ENCODE data around the gene GSDMA. TPM values are rescaled to one million over a fixed set of nuclear protein-coding genes. Genes with fewer than 3 reads are reported as not detected.

GSDMA gene
- total RNA-seq, 1 donor from 2014 or later: not detected

DNA sequence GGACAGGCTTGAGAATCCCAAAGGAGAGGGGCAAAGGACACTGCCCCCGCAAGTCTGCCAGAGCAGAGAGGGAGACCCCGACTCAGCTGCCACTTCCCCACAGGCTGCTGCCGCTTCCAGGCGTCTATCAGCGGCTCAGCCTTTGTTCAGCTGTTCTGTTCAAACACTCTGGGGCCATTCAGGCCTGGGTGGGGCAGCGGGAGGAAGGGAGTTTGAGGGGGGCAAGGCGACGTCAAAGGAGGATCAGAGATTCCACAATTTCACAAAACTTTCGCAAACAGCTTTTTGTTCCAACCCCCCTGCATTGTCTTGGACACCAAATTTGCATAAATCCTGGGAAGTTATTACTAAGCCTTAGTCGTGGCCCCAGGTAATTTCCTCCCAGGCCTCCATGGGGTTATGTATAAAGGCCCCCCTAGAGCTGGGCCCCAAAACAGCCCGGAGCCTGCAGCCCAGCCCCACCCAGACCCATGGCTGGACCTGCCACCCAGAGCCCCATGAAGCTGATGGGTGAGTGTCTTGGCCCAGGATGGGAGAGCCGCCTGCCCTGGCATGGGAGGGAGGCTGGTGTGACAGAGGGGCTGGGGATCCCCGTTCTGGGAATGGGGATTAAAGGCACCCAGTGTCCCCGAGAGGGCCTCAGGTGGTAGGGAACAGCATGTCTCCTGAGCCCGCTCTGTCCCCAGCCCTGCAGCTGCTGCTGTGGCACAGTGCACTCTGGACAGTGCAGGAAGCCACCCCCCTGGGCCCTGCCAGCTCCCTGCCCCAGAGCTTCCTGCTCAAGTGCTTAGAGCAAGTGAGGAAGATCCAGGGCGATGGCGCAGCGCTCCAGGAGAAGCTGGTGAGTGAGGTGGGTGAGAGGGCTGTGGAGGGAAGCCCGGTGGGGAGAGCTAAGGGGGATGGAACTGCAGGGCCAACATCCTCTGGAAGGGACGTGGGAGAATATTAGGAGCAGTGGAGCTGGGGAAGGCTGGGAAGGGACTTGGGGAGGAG, 52.5 kb downstream of the GSDMA start, which contains the start of gene CSF3:
Gene CSF3, plus strand, starts transcription at position 436 of the 993 bp plus-strand sequence. Its CDS starts 35 bp downstream, at position 471.
- peaks cover 12% of the 10 kb centered on the region for H3K4me1 Mint-ChIP-seq
- H3K36me3 Mint-ChIP-seq (ENCODE audit: low read depth): no peaks in the 10 kb centered on the region
- no peak for DNase-seq (ENCODE audit: low read depth, low spot score)
- no peaks in the 10 kb centered on the region for H3K9me3 Mint-ChIP-seq
- TF ChIP-seq, protein P1, sequence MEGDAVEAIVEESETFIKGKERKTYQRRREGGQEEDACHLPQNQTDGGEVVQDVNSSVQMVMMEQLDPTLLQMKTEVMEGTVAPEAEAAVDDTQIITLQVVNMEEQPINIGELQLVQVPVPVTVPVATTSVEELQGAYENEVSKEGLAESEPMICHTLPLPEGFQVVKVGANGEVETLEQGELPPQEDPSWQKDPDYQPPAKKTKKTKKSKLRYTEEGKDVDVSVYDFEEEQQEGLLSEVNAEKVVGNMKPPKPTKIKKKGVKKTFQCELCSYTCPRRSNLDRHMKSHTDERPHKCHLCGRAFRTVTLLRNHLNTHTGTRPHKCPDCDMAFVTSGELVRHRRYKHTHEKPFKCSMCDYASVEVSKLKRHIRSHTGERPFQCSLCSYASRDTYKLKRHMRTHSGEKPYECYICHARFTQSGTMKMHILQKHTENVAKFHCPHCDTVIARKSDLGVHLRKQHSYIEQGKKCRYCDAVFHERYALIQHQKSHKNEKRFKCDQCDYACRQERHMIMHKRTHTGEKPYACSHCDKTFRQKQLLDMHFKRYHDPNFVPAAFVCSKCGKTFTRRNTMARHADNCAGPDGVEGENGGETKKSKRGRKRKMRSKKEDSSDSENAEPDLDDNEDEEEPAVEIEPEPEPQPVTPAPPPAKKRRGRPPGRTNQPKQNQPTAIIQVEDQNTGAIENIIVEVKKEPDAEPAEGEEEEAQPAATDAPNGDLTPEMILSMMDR (conservative IDR thresholded peaks at IDR 0.05): no peak
- H3K27me3 Mint-ChIP-seq (ENCODE audit: low read depth): peaks cover 3% of the 10 kb centered on the region
- no peak within 1 kb of the TSS for H3K27ac Mint-ChIP-seq (ENCODE audit: unreplicated experiment)
- no peak within 1 kb of the TSS for H3K4me3 Mint-ChIP-seq

DNA sequence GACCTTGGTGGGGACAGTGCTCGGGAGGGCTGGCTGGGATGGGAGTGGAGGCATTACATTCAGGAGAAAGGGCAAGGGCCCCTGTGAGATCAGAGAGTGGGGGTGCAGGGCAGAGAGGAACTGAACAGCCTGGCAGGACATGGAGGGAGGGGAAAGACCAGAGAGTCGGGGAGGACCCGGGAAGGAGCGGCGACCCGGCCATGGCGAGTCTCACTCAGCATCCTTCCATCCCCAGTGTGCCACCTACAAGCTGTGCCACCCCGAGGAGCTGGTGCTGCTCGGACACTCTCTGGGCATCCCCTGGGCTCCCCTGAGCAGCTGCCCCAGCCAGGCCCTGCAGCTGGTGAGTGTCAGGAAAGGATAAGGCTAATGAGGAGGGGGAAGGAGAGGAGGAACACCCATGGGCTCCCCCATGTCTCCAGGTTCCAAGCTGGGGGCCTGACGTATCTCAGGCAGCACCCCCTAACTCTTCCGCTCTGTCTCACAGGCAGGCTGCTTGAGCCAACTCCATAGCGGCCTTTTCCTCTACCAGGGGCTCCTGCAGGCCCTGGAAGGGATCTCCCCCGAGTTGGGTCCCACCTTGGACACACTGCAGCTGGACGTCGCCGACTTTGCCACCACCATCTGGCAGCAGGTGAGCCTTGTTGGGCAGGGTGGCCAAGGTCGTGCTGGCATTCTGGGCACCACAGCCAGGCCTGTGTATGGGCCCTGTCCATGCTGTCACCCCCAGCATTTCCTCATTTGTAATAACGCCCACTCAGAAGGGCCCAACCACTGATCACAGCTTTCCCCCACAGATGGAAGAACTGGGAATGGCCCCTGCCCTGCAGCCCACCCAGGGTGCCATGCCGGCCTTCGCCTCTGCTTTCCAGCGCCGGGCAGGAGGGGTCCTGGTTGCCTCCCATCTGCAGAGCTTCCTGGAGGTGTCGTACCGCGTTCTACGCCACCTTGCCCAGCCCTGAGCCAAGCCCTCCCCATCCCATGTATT, 53.5 kb downstream of the GSDMA start:
- TF ChIP-seq, protein P1 (conservative IDR thresholded peaks at IDR 0.05): no peak
- Mint-ChIP-seq H3K4me3 (no peak overlapping the region), H3K36me3 (ENCODE audit: low read depth) (peaks cover 1% of the 10 kb centered on the region), H3K4me1 (peaks cover 12% of the 10 kb centered on the region), H3K9me3 (no peaks in the 10 kb centered on the region), H3K27ac (ENCODE audit: unreplicated experiment) (no peak overlapping the region), H3K27me3 (ENCODE audit: low read depth) (peaks cover 3% of the 10 kb centered on the region)
- DNase-seq (ENCODE audit: low read depth, low spot score): no peak

DNA sequence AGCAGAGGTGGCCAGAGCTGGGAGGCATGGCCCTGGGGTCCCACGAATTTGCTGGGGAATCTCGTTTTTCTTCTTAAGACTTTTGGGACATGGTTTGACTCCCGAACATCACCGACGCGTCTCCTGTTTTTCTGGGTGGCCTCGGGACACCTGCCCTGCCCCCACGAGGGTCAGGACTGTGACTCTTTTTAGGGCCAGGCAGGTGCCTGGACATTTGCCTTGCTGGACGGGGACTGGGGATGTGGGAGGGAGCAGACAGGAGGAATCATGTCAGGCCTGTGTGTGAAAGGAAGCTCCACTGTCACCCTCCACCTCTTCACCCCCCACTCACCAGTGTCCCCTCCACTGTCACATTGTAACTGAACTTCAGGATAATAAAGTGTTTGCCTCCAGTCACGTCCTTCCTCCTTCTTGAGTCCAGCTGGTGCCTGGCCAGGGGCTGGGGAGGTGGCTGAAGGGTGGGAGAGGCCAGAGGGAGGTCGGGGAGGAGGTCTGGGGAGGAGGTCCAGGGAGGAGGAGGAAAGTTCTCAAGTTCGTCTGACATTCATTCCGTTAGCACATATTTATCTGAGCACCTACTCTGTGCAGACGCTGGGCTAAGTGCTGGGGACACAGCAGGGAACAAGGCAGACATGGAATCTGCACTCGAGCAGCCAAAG, 54.7 kb downstream of the GSDMA start:
- no peak for DNase-seq (ENCODE audit: low read depth, low spot score)
- peaks cover 3% of the 10 kb centered on the region for H3K27me3 Mint-ChIP-seq (ENCODE audit: low read depth)
- H3K27ac Mint-ChIP-seq (ENCODE audit: unreplicated experiment): peak overlapping the region; percentile 43
- H3K4me1 Mint-ChIP-seq: peaks cover 12% of the 10 kb centered on the region
- no peak overlapping the region for H3K4me3 Mint-ChIP-seq
- TF ChIP-seq, protein P1 (conservative IDR thresholded peaks at IDR 0.05): no peak
- H3K36me3 Mint-ChIP-seq (ENCODE audit: low read depth): peaks cover 2% of the 10 kb centered on the region
- no peaks in the 10 kb centered on the region for H3K9me3 Mint-ChIP-seq

DNA sequence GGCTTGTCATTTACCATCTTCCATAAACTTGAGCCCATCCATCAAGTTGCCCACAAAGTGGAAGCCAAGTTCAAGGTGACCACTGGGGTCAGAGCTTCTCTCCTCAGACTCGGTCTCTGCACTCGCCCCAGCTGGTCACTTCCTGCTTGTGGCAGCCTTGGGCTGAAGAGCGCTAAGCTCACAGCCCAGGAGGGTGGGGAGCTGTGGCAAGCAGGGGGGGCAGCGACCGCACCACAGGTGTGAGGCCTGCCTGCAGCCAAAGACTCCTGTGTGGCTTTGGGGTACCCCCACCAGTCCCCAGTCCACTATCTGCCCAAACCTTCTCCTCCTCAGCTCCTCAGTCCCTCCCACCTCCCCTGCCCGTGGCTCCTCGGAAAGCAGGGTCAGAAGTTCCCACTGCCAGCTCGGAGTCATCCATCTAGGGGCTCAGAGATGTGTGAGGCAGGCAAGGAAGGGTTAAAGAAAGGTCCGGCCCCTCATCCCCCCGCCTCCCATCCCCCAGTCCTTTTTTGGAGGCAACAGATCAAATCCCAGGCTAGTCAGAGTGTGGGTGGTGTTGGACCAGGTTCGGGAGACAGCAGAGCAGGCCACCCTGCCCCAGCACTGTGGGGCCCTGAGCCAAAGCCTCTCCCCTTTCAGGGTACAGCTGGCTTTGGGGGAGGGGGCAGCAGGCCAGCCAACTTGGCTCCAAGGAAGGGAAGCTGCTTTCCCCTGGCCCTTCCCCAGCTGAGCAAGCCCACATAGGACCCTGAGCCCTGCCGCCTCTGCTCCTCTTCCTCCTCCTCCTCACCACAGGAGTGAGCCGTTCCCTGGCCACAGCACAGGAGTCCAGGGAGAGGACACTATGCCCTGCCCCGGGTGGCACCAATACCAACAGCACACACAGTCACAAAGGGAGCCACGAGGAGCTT, 55.7 kb downstream of the GSDMA start:
- Mint-ChIP-seq H3K27ac (ENCODE audit: unreplicated experiment) (peak overlapping the region; percentile 85), H3K4me3 (no peak overlapping the region), H3K36me3 (ENCODE audit: low read depth) (peaks cover 2% of the 10 kb centered on the region), H3K4me1 (peaks cover 11% of the 10 kb centered on the region), H3K9me3 (no peaks in the 10 kb centered on the region), H3K27me3 (ENCODE audit: low read depth) (peaks cover 3% of the 10 kb centered on the region)
- no peak for DNase-seq (ENCODE audit: low read depth, low spot score)
- TF ChIP-seq, protein P1 (conservative IDR thresholded peaks at IDR 0.05): no peak
